ENCODE measurements around the gene CD274.

DNA sequence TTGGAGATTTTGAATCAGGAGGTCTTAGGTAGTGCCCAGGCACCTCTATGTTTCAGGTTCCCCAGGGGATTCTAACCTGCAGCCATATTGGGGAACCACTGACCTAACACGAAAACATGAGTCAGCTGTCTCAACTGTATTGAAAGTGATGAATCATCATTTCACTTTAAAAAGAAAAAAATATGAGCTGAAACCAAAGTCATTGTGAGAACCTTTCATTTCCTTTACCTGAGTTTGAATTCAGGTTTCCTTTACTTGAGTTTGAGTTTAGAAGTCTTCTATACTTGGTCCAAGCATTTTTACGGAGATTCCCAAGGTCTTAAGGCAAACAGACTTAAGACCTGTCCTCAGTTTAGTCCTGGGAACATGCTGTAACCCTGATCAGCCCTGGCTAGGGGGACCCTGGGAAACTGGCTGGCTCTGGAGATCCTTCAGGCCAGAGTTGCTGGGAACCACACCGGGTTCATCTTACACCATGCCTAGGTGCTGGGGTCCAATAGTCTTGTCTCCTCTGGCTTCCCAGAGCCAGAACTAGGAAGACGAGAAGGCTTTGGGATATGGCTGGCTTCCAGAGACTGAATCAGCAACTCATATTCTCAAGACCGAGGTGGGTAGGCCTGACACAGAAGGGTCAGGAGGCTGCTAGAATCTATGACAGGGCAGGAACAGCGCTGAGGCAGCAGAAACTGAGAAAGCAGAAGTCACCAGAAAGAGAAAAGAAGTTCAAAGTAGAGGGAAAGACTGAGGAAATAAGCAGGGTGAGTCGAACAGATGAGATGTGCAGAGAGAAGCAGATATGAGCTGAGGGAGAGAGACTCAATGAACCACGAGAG is 43.6 kb downstream of the CD274 start:
- TF ChIP-seq, protein P1, sequence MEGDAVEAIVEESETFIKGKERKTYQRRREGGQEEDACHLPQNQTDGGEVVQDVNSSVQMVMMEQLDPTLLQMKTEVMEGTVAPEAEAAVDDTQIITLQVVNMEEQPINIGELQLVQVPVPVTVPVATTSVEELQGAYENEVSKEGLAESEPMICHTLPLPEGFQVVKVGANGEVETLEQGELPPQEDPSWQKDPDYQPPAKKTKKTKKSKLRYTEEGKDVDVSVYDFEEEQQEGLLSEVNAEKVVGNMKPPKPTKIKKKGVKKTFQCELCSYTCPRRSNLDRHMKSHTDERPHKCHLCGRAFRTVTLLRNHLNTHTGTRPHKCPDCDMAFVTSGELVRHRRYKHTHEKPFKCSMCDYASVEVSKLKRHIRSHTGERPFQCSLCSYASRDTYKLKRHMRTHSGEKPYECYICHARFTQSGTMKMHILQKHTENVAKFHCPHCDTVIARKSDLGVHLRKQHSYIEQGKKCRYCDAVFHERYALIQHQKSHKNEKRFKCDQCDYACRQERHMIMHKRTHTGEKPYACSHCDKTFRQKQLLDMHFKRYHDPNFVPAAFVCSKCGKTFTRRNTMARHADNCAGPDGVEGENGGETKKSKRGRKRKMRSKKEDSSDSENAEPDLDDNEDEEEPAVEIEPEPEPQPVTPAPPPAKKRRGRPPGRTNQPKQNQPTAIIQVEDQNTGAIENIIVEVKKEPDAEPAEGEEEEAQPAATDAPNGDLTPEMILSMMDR (conservative IDR thresholded peaks at IDR 0.05; ENCODE audit: low read depth, low read length): no peak
- no peak for TF ChIP-seq EZH2 (IDR thresholded peaks at IDR 0.05; ENCODE audit: borderline replicate concordance, low read depth, low read length, poor library complexity, severe bottlenecking)

Data from A673 (cell line).